ENCODE results near the gene DPF3. TPM values are rescaled to one million over a fixed set of nuclear protein-coding genes. Genes with fewer than 3 reads are reported as not detected.

The DPF3 gene
- total and polyA plus RNA-seq, 9 of the 15 experiments (the other 6 are each of a cell fraction or from before 2014, with no cell fraction given): 0.21 to 4.9 (median 1.2) TPM

DNA sequence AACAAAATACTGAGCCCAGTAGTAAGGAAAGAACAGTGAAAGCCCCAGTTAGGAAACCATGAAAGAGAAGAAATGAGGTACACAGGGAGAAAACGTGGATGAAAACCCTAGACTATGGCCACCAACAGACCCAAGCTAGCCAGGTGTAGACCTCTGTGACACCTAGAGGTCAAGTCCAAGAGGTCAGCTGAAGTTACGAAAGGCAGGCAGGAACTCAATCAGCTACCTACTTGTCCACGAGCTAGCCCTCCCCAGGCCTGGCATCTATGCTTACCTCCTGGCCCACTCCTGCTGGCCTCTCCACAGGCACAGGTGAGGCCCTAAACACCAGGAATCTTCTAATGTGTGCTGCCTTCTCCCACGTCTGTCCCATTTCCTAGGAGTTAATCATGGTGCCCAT lies 48.7 kb downstream of the DPF3 start:
- POLR2A ChIA-PET: no interaction called here

GRCh38 chr14:72844524-72844923 lies 49.4 kb downstream of the DPF3 start:
- Histone ChIP-seq H2AFZ (ENCODE audit: low read depth, low read length) (no peak overlapping the region), H3K27ac (ENCODE audit: extremely low read depth, low read depth, low read length) (no peak overlapping the region), H3K9me3 (replicated peaks; ENCODE audit: control insufficient read depth, insufficient read depth, low read depth, low read length) (no peaks in the 10 kb centered on the region), H3K4me1 (replicated peaks in 1 of 2; ENCODE audit: control insufficient read depth in 2 of 2, insufficient read depth in 2 of 2, low read length in 2 of 2) (no peaks in the 10 kb centered on the region), H3K4me3 (no peak overlapping the region), H3K79me2 (ENCODE audit: control insufficient read depth, insufficient read depth, low read length) (no peaks in the 10 kb centered on the region), H3K9ac (ENCODE audit: insufficient read depth in 1 of 2, low read depth in 2 of 2, low read length in 2 of 2) (no peak overlapping the region), H3K9me1 (ENCODE audit: control insufficient read depth, insufficient read depth, low read length) (no peaks in the 10 kb centered on the region), H3K27me3 (ENCODE audit: control insufficient read depth in 2 of 2, insufficient read depth in 2 of 2, low read length in 2 of 2) (no peaks in the 10 kb centered on the region), H3K36me3 (ENCODE audit: control insufficient read depth, insufficient read depth, low read length) (no peaks in the 10 kb centered on the region), H3K4me2 (ENCODE audit: insufficient read depth, low read length) (no peak overlapping the region), H4K20me1 (replicated peaks; ENCODE audit: control insufficient read depth, insufficient read depth, low read length) (no peaks in the 10 kb centered on the region)
- intact Hi-C loops (cut with micrococcal nuclease): no loop called here
- ChIA-PET POLR2A (no interaction called here), CTCF (ENCODE audit: low intra/inter-chr PET ratio) (no interaction called here)
- ATAC-seq (no peak), FAIRE-seq (no peak), DNase-seq (ENCODE audit: extremely low read depth in 1 of 4, low spot score in 3 of 4) (no peak)
- 21% methylated on average over 3 of the region's 3 CpGs for WGBS (ENCODE audit: insufficient coverage, low coverage, missing lambda C conversion rate)
- TF ChIP-seq CGGBP1 (CRISPR knock-in tag; IDR thresholded peaks at IDR 0.05) (no peak), SNAPC5 (CRISPR knock-in tag; IDR thresholded peaks at IDR 0.05) (no peak), ERF (CRISPR knock-in tag; IDR thresholded peaks at IDR 0.05) (no peak), MED1 (CRISPR knock-in tag; IDR thresholded peaks at IDR 0.05; ENCODE audit: borderline replicate concordance) (no peak), ZNF780A (CRISPR knock-in tag; IDR thresholded peaks at IDR 0.05) (no peak), TCF3 (CRISPR knock-in tag; IDR thresholded peaks at IDR 0.05) (no peak), PHTF2 (CRISPR knock-in tag; IDR thresholded peaks at IDR 0.05) (no peak), HCFC1 (IDR thresholded peaks at IDR 0.05; ENCODE audit: low read depth, low read length) (no peak), L3MBTL2 (IDR thresholded peaks at IDR 0.05) (no peak), XRCC4 (IDR thresholded peaks at IDR 0.05; ENCODE audit: extremely low read depth, insufficient read depth, insufficient read length) (no peak), FOXJ2 (tag; IDR thresholded peaks at IDR 0.05) (no peak), KDM5B (IDR thresholded peaks at IDR 0.05; ENCODE audit: insufficient replicate concordance, low read depth, low read length) (no peak), SIN3A (IDR thresholded peaks at IDR 0.05; ENCODE audit: borderline replicate concordance in 2 of 2, control insufficient read depth in 1 of 2, low read depth in 2 of 2, low read length in 2 of 2) (no peak)
- in situ Hi-C loops (cut with MboI): no loop called here
- BruUV-seq (replicated peaks): no TSS peak

More for the DNA sequence above, 48.7 kb downstream of the DPF3 start:
- Histone ChIP-seq H2AFZ (ENCODE audit: low read depth, low read length) (no peak overlapping the region), H3K4me1 (replicated peaks in 1 of 2; ENCODE audit: control insufficient read depth in 2 of 2, insufficient read depth in 2 of 2, low read length in 2 of 2) (no peaks in the 10 kb centered on the region), H3K4me3 (no peak overlapping the region), H3K9ac (ENCODE audit: insufficient read depth in 1 of 2, low read depth in 2 of 2, low read length in 2 of 2) (no peak overlapping the region), H3K4me2 (ENCODE audit: insufficient read depth, low read length) (no peak overlapping the region), H3K27ac (ENCODE audit: extremely low read depth, low read depth, low read length) (no peak overlapping the region), H3K27me3 (ENCODE audit: control insufficient read depth in 2 of 2, insufficient read depth in 2 of 2, low read length in 2 of 2) (no peaks in the 10 kb centered on the region), H3K79me2 (ENCODE audit: control insufficient read depth, insufficient read depth, low read length) (no peaks in the 10 kb centered on the region), H3K9me1 (ENCODE audit: control insufficient read depth, insufficient read depth, low read length) (no peaks in the 10 kb centered on the region), H4K20me1 (replicated peaks; ENCODE audit: control insufficient read depth, insufficient read depth, low read length) (no peaks in the 10 kb centered on the region), H3K9me3 (replicated peaks; ENCODE audit: control insufficient read depth, insufficient read depth, low read depth, low read length) (no peaks in the 10 kb centered on the region), H3K36me3 (ENCODE audit: control insufficient read depth, insufficient read depth, low read length) (no peaks in the 10 kb centered on the region)
- DNase-seq (ENCODE audit: extremely low read depth in 1 of 4, low spot score in 3 of 4) (no peak), FAIRE-seq (no peak), ATAC-seq (no peak)
- in situ Hi-C loops (cut with MboI) (no loop called here), intact Hi-C loops (cut with micrococcal nuclease) (no loop called here)
- WGBS (ENCODE audit: insufficient coverage, low coverage, missing lambda C conversion rate): 18% methylated on average over 3 of the region's 4 CpGs
- BruUV-seq (replicated peaks): no TSS peak
- CTCF ChIA-PET (ENCODE audit: low intra/inter-chr PET ratio): no interaction called here
- TF ChIP-seq CHCHD3 (CRISPR knock-in tag; IDR thresholded peaks at IDR 0.05) (no peak), CXXC5 (CRISPR knock-in tag; IDR thresholded peaks at IDR 0.05) (no peak)

Measured in K562 (cell line).